K562 (cell line): Measurements from ENCODE around the gene ANO2. TPM values are rescaled to one million over a fixed set of nuclear protein-coding genes. Genes with fewer than 3 reads are reported as not detected.

Source experiments
- ATAC-seq: fragments of 200-7000 bp; cut with Tn5 transposase; 3 replicates; pipeline ENCODE4 v1.9.1; 2020; ENCODE audit warnings: moderate library complexity
- BruUV-seq: library from RNA; stranded (reverse); fragments of 400-500 nt; replicated peaks from 2 replicates; lab custom pipeline; 2021; lab: Mats Ljungman, UMichigan
- CTCF ChIA-PET: fragments of 300-600 bp; formaldehyde crosslinking; extraction: SDS; loops from one replicate; lab custom pipeline; 2021; ENCODE audit warnings: low intra/inter-chr PET ratio; lab: Yijun Ruan, JAX
- POLR2A ChIA-PET: fragments of 300-600, 350-650 bp; sonication (Branson Sonifier 250); formaldehyde crosslinking; extraction: SDS; loops from one replicate; lab custom pipeline; 2021; ENCODE audit warnings: antibody characterized with exemption, inconsistent platforms; lab: Yijun Ruan, JAX
- DNase-seq, 4 experiments: peaks; one replicate each; pipeline versions ENCODE4 v3.0.0 to v3.0.0-alpha.2; 2011 to 2018; ENCODE audit warnings: low spot score in 3 of 4, mixed read lengths in 3 of 4; ENCODE audit errors: extremely low read depth in 1 of 4
- FAIRE-seq: peaks from 2 replicates; lab custom pipeline; 2011; peaks lifted over from hg19 to GRCh38; lab: Jason Lieb, UNC
- H2AFZ ChIP-seq: 2 replicates; pipeline ENCODE4 v1.6.0; 2011; ENCODE audit warnings: low read depth, low read length, control low read depth, inconsistent platforms
- H3K27ac ChIP-seq: fragments of 200-600 bp; 3 replicates; pipeline ENCODE4 v1.8.0; 2011; ENCODE audit warnings: low read depth, mild to moderate bottlenecking, control low read depth, inconsistent platforms, low read length, moderate library complexity, mixed read lengths; ENCODE audit errors: extremely low read depth
- H3K27me3 ChIP-seq, 2 experiments: fragments of 300-600 bp in 1 of 2; 2 replicates in 1 of 2; 3 replicates in 1 of 2; pipeline versions ENCODE4 v1.6.0 to v1.8.0; 2011; ENCODE audit warnings: inconsistent platforms in 2 of 2, low read length in 2 of 2, mild to moderate bottlenecking in 1 of 2, mixed read lengths in 1 of 2, moderate library complexity in 1 of 2; ENCODE audit not compliant: control insufficient read depth in 2 of 2, insufficient read depth in 2 of 2
- H3K36me3 ChIP-seq: fragments of 300-600 bp; 3 replicates; pipeline ENCODE4 v1.8.0; 2011; ENCODE audit warnings: mild to moderate bottlenecking, low read length, inconsistent platforms; ENCODE audit not compliant: control insufficient read depth, insufficient read depth
- H3K4me1 ChIP-seq, 2 experiments: fragments of 200-600 bp in 1 of 2; replicated peaks in 1 of 2; 2 replicates in 1 of 2; 3 replicates in 1 of 2; pipeline versions ENCODE4 v1.5.1 to v1.8.0; 2011; ENCODE audit warnings: inconsistent platforms in 2 of 2, low read length in 2 of 2, mild to moderate bottlenecking in 1 of 2, mixed read lengths in 1 of 2, moderate library complexity in 1 of 2; ENCODE audit not compliant: control insufficient read depth in 2 of 2, insufficient read depth in 2 of 2
- H3K4me2 ChIP-seq: 2 replicates; pipeline ENCODE4 v1.6.1; 2011; ENCODE audit warnings: low read length, control low read depth, inconsistent platforms, mixed read lengths; ENCODE audit not compliant: insufficient read depth
- H3K4me3 ChIP-seq: fragments of 200-600 bp; sonication (generic), shearing (Covaris generic); 2 replicates; pipeline ENCODE4 v1.5.1; 2016; ENCODE audit warnings: control low read depth, inconsistent platforms
- H3K79me2 ChIP-seq: fragments of 200-600 bp; 3 replicates; pipeline ENCODE4 v1.8.0; 2011; ENCODE audit warnings: low read length, inconsistent platforms; ENCODE audit not compliant: control insufficient read depth, insufficient read depth
- H3K9ac ChIP-seq, 2 experiments: 2 replicates each; pipeline versions ENCODE4 v1.6.0 to v1.6.1; 2011; ENCODE audit warnings: low read depth in 2 of 2, low read length in 2 of 2, control low read depth in 1 of 2, inconsistent platforms in 1 of 2, mild to moderate bottlenecking in 1 of 2, mixed read lengths in 1 of 2; ENCODE audit not compliant: insufficient read depth in 1 of 2
- H3K9me1 ChIP-seq: one replicate; pipeline ENCODE4 v1.6.0; 2011; ENCODE audit warnings: inconsistent platforms, mild to moderate bottlenecking, low read length, moderate library complexity; ENCODE audit not compliant: control insufficient read depth, insufficient read depth
- H3K9me3 ChIP-seq: replicated peaks from 2 replicates; pipeline ENCODE4 v1.5.1; 2011; ENCODE audit warnings: low read depth, low read length, inconsistent platforms; ENCODE audit not compliant: control insufficient read depth, insufficient read depth
- H4K20me1 ChIP-seq: replicated peaks from 2 replicates; pipeline ENCODE4 v1.6.1; 2011; ENCODE audit warnings: low read length, inconsistent platforms, mixed read lengths; ENCODE audit not compliant: control insufficient read depth, insufficient read depth
- ATF1 ChIP-seq, 2 experiments: fragments of 450-650 bp in 1 of 2; IDR thresholded peaks; 2 replicates each; pipeline ENCODE4 v1.6.1; 2016; ENCODE audit warnings: missing compliant biosample characterization in 1 of 2, missing genetic modification characterization in 1 of 2
- GABPB2 ChIP-seq: fragments of 250-450 bp; sonication (Bioruptor Pico); conservative IDR thresholded peaks from 2 replicates; pipeline ENCODE4 v1.5.1; 2021; ENCODE audit warnings: mild to moderate bottlenecking
- HOMEZ ChIP-seq: fragments of 250-450 bp; sonication (Bioruptor Pico); IDR thresholded peaks from 2 replicates; pipeline ENCODE4 v1.4.0; 2020; ENCODE audit warnings: mild to moderate bottlenecking, moderate library complexity
- SIN3A ChIP-seq, 2 experiments: fragments of 150-350 bp in 1 of 2; IDR thresholded peaks; 2 replicates each; pipeline ENCODE4 v1.6.1; 2011 to 2016; ENCODE audit warnings: borderline replicate concordance in 2 of 2, low read depth in 2 of 2, low read length in 2 of 2, mild to moderate bottlenecking in 2 of 2, moderate library complexity in 2 of 2; ENCODE audit not compliant: control insufficient read depth in 1 of 2
- TSC22D4 ChIP-seq: fragments of 450-650 bp; IDR thresholded peaks from 2 replicates; pipeline ENCODE4 v1.6.1; 2016; ENCODE audit warnings: missing genetic modification characterization, missing biosample characterization, control low read depth
- ZNF507 ChIP-seq: conservative IDR thresholded peaks from 2 replicates; pipeline ENCODE4 v1.6.1; 2017; ENCODE audit warnings: missing genetic modification characterization, missing compliant biosample characterization
- WGBS: fragments of 100-300 bp; shearing (Covaris generic); methylation state at CpG from one replicate; pipeline ENCODE4 v1.1.6; 2016; ENCODE audit warnings: low coverage, mixed read lengths; ENCODE audit not compliant: insufficient coverage; ENCODE audit errors: missing lambda C conversion rate; 5-methylcytosine and 5-hydroxymethylcytosine counted together
- in situ Hi-C: fragments of 300-500 bp; cut with MboI; formaldehyde crosslinking; loops from 4 replicates; pipeline ENCODE4 v1.15.0; 2018; ENCODE audit warnings: inconsistent platforms, mixed read lengths
- intact Hi-C: fragments of 100-400 bp; cut with micrococcal nuclease; formaldehyde crosslinking; loops from 2 replicates; pipeline ENCODE4 v1.14.2; 2022
- polyA plus RNA-seq, 8 experiments: library from polyadenylated mRNA; depleted of rRNA in 4 of 8; stranded (reverse) in 5 of 8; unstranded in 3 of 8; fragments of >200 nt; fragmentation: Nextera tagmentation in 2 of 8; fragmentation: Illumina TruSeq in 1 of 8; extraction: Ambion mirVana in 2 of 8; extraction: Trizol in 1 of 8; gene quantifications; 2 replicates each; pipeline versions ENCODE4 v1.2.1 to v1.2.3, GENCODE V29; 2011 to 2014; ENCODE audit warnings: inconsistent platforms in 1 of 8, missing spikeins in 1 of 8
- total RNA-seq, 7 experiments: library from RNA; depleted of rRNA in 6 of 7; stranded (reverse); fragments of >200 nt in 6 of 7; fragmentation: Illumina TruSeq in 2 of 7; extraction: Trizol in 2 of 7; gene quantifications; 2 replicates each; pipeline versions ENCODE4 v1.2.1 to v1.2.3, GENCODE V29; 2011 to 2021; ENCODE audit warnings: low replicate concordance in 1 of 7

Gene ANO2
- total and polyA plus RNA-seq, 9 of the 15 experiments (the other 6 are each of a cell fraction or from before 2014, with no cell fraction given), result 0.64 TPM; not detected in 8

- Histone ChIP-seq H3K4me3 (no peak overlapping the region), H4K20me1 (no peaks in the 10 kb centered on the region), H3K79me2 (no peaks in the 10 kb centered on the region), H2AFZ (no peak overlapping the region), H3K9me1 (no peaks in the 10 kb centered on the region), H3K27me3 (peaks cover 0 to 28% of the 10 kb centered on the region in 2 experiments; a peak in 2 of 5 replicates), H3K9ac (no peak overlapping the region), H3K36me3 (no peaks in the 10 kb centered on the region), H3K27ac (no peak overlapping the region), H3K4me1 (no peaks in the 10 kb centered on the region), H3K9me3 (no peaks in the 10 kb centered on the region)
- no TSS peak for BruUV-seq
- intact Hi-C loops, result no loop called here
- FAIRE-seq, result no peak
- no peak for DNase-seq
- POLR2A ChIA-PET, result no interaction called here
- in situ Hi-C loops, result no loop called here
- WGBS, result 1% methylated on average over 5 of the region's 6 CpGs
- no peak for TF ChIP-seq TSC22D4 (tag)
- TF ChIP-seq ATF1 (CRISPR knock-in tag; IDR thresholded peaks at IDR 0.05), result no peak
- no peak for TF ChIP-seq ATF1 (tag; IDR thresholded peaks at IDR 0.05)
- TF ChIP-seq SIN3A (IDR thresholded peaks at IDR 0.05; ENCODE audit: borderline replicate concordance in 2 of 2, control insufficient read depth in 1 of 2, low read depth in 2 of 2, low read length in 2 of 2), result no peak
- no peak for TF ChIP-seq GABPB2 (CRISPR knock-in tag)
- no peak for TF ChIP-seq HOMEZ
- TF ChIP-seq ZNF507 (tag), result no peak
- TF ChIP-seq, all 486 proteins: peak for 0
- CTCF ChIA-PET, result no interaction called here
- no peak overlapping the region for H3K4me2 ChIP-seq
- no peak for ATAC-seq
Measured at GRCh38 chr12:5976711-5977110, 31.7 kb upstream of the ANO2 start.
